Hematopoietic multipotent progenitor cell treated with erythropoietin and hydrocortisone succinate and interleukin-3 and kit ligand, for 15 days (in vitro differentiated cells): ENCODE results near the gene CRABP1.

Experiments used
- DNase-seq: peaks from one replicate; pipeline ENCODE4 v3.0.0-alpha.2; 2015; ENCODE audit warnings: low spot score

The CRABP1 gene

DNA sequence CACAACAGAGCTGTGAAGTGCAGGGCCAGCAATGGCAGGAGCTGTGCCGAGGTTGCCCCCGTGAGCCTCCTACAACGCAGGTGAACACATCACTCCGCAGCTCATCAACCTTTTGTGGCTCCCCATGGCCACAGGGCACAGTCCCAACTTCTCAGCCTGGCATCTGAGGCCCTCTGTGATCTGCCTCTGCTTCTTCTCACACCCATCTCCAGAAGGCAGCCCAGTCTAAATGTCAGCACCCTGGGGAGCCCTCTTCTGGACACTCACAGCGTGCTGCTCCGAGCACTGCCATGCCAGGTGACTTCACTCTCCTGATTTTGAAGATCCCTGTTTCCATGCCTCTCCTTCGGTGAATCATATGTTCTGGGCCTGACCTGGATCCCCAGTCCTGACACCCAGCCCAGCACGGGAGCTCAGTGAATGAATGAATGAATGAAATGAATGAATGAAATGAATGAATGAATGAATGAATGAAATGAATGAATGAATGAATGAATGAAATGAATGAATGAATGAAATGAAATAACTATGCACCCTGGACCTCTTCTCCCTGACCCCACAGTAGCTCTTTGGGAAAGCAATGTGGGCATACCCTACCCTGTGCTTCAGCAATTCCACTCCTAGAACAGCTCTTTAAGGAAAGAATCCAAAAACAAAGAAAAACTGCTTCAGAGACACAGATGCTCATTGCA is 22.9 kb upstream of the CRABP1 start:
- DNase-seq: peak; percentile 64

GRCh38 chr15:78319588-78319987 is 20.6 kb upstream of the CRABP1 start:
- no peak for DNase-seq

DNA sequence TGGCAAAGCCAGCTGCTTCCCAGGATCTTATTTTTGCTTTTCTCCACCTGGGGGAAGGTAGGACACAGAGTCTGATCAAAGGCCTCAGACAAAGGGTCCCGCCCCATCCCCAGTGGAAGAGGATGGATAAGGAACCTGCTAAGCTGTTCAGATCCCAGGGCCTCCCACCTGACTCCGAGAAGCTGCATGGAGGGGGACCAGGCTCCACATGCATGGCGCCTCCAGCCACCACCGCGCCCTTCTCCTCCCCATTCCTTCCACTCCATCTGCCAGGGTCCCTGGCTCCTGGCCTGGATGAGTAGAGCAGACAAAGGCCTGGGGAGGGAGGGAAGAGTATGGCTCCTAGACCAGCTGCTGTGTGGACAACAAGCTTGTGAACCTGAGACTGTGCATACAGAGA is 20.0 kb upstream of the CRABP1 start:
- no peak for DNase-seq

DNA sequence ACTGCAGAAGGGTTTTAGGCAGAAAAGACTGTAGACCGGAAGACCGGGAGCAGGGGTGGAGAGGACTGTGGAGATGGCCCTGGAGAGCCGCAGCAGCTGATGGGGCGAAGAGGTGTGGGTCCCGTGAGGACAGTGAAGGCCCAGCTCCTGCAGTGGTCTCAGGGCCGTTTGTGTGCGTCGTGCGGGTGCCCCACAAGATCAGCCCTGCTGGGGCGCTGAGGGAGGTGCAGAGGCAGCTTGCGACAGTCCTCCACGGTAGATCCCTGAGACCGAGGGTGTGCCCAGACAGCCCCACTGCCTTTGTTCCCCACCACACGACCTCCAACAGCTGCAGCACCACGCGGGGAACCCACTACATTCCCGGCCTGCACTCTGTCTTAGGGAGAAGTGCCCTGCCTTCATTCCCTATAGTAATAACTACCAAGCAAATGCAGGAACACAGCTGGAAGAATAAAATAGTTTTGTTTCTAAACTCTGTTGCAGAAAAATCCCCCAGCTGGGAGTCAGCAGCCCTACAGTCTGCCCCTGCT is 19.0 kb upstream of the CRABP1 start:
- no peak for DNase-seq

DNA sequence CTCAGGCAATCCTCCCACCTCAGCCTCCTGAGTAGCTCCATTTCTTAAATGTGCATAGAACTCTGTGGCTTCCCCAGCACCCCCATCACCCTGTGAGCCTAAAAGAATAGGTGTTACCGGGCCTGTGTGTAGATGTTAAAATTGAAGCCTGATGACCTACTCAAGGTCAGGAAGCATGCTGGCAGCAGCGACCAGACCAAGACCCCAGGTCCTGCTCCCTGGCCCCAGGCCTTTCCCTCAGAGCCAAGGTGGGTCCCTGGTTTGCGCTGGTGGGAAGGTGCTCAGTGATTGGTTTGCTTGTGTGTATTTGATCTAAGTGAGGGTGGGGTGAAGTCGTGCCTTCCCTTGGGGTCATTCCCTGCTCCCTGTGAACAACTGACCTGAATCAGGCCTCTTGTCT is 18.4 kb upstream of the CRABP1 start:
- DNase-seq: no peak

GRCh38 chr15:78322243-78322642 is 17.9 kb upstream of the CRABP1 start:
- DNase-seq: no peak

GRCh38 chr15:78322724-78323521 is 17.2 kb upstream of the CRABP1 start:
- DNase-seq: no peak

DNA sequence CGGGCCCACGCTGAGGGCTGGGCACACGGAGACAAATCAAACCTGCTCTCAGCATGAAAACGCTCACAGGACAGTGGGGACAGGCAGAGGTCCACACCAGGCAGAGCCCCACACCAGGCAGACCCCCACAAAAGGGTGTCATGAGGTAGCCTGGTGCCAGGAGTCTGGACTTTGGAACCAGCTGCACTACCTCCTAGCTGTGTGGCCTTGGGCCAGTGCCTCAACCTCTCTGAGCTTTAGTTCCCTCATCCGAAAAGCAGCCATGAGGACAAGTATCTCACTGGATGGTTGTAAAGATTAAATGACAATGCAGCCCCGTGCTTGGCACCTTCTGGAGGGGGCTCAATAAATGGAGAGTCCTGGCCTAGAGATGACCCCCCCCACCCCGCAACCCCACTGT is 16.5 kb upstream of the CRABP1 start:
- no peak for DNase-seq

GRCh38 chr15:78324144-78324543 is 16.0 kb upstream of the CRABP1 start:
- DNase-seq: no peak

- DNase-seq: no peak
Observed at GRCh38 chr15:78325092-78325843, 14.9 kb upstream of the CRABP1 start.

- DNase-seq: no peak
Observed at GRCh38 chr15:78327466-78327865, 12.7 kb upstream of the CRABP1 start.

DNA sequence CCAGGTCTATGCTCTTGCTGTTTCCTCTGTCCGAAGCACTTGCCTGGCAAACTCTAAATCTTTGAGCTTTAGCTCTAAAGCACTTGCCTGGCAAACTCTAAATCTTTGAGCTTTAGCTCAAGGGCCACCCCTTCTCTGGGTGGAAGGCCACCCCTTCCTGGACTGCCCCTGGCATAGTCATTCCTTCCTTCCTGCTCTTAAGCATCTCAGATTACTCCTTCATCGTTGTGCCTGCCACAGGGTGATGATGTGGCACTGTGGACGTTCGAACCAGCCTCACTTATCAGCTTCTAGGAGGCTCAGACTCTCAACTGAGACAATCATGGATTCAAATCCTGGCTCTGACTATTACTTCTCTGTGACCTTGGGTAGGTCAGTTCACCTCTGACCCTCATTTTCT is 10.5 kb upstream of the CRABP1 start:
- no peak for DNase-seq

- DNase-seq: no peak
Observed at GRCh38 chr15:78334845-78335244, 5.3 kb upstream of the CRABP1 start.

DNA sequence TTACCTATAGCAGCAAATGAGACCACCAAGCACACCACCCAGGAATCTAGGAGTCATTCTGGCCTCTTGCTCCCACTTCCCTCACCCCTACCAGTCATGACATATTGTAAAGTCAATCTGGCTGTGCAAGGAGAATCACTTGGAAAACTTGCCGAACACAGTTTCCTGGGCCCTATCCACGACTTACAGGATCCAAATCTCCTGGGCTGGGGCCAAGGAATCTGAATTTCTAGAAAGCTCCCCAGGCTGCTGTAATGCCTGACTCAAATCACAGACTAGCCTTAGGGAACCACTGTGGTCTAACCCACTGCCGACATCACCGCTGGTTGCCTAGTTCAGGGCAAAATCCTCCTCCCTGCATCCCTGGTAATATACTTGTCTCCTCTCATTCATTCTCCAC is 4.2 kb upstream of the CRABP1 start:
- DNase-seq: no peak

DNA sequence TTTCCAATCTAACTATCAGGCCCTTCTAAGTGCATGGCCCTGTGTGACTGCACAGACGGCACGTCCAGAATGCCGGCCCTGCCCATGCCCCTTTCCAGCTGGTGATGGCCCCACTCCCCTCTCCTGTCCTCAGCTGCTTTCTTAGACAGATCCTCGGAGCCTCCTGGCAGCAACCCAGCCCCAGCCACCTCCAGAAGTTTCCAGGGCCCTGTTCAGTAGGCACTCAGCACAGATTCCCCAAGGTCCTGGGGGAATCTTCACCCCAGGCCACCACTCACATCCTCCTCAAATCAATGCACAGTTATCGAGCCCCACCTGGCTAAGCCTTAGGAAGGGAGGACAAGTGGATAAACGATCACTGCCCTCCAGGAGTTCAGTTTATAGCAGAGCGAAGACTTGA is 1.4 kb upstream of the CRABP1 start:
- no peak for DNase-seq

DNA sequence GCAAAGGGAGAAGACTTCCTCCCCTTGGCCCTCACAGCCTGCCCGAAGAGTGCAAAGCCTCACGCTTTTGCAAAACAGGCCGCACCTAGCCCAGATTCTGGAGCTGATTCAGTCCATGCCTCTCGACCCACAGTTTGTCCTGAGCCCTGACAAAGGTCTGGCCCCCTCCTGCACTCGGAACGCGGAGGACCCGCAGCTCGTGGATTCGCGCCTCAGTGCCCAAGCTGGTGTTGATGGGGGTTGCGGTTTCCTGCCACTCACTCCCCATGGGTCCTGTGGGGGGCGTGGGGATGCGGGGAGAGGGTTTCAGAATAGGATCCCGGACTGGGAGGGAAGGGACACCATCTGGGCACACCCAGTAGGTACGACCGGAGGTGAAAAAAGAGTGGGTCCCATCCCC is 594 bp upstream of the CRABP1 start:
- DNase-seq: no peak

- DNase-seq: no peak
Observed at GRCh38 chr15:78341057-78341987, 1.2 kb downstream of the CRABP1 start.

- DNase-seq: no peak
Observed at GRCh38 chr15:78342021-78342420, 1.9 kb downstream of the CRABP1 start.

DNA sequence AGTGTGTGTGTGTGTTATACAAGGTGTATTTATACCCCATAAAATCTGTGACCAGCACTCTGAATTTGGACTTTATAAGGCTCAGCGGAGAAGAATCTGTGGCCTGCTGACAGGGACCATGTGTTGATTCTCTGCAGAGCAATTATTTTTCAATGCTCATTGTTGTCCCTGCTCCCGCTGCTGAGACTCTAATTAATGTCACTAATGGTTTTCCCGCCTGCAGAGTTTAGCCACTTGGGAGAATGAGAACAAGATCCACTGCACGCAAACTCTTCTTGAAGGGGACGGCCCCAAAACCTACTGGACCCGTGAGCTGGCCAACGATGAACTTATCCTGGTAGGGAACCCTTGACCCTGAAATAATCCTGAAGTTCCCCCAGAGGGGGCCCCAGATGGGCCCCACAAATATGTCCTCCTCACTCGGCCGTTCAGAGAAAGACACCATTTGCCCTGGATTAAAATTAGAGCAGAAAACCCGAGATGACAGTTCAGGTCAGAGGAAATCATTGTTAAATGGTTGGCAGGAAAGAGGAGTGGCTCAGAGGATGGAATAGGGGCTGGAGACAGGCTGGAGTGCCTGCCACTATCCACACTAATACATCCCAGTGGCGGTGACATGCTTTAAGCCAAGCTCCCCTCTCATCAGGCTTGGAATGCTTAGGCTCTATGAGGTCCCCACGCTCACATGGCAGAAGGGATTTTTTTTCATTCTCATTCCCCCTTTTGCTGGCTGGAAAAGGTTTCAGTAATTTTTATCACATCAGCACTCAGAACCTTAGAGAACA is 3.3 kb downstream of the CRABP1 start:
- DNase-seq: no peak

DNA sequence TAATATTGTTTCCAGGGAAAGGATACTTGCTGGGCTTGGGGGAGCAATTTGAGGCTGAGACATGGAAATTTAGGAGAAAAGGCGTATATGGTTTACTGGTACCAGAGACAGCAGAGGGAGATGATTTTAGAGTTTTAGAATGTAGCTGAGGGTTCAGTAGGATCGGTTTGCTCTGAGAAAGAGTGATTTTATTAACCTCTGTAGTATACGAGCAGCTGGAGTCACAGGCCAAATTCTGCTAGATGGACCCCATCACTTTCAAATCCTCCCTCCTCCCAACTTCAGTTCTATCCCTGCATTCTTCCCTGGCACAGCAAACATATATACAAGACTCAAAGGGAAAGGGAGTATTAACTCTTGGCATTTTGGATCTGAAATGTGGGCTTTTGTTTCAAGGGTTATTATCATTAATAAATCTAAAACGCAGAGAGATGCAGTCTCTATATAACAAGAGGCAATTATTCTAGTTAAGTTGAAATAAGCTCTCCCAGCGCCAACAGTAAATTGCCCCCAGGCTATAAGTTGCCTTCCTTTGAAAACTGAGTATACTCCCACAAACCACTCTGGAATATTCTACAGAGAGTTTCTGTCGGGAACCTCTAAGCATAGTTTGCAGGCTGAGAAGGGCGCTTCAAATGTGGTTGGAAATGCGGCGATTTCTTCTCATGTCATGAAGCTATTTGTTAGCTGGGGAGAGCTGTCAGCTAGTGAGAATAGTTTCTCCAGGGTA is 5.4 kb downstream of the CRABP1 start:
- no peak for DNase-seq
